ENCODE data around the gene GMDS.

GMDS gene

DNA sequence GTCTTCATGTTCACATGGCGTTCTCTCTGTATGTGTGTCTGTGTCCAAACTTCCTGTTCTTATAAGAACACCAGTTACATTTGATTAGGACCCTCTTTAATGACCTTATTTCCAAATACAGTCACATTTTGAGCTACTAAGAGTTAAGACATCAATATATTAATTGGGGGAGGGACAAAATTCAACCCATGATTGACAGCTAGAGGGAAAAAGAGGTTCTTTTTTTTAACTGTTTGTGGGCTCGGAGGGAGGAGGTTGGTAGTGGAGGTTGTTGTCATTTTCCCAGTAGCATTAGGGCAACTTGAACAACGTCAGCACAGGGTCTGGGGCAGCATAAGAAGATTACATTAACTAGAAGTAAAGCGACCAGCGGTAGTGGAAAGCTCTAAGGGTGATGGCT is 2.3 kb upstream of the GMDS start:
- Histone ChIP-seq H3K27ac (ENCODE audit: low read length, poor library complexity, severe bottlenecking) (no peak overlapping the region), H2AK5ac (ENCODE audit: low read length, severe bottlenecking) (peak overlapping the region; percentile 42), H2BK5ac (ENCODE audit: low read depth, low read length, poor library complexity, severe bottlenecking) (no peak overlapping the region), H2BK12ac (ENCODE audit: low read length in 2 of 2) (no peak overlapping the region), H2BK120ac (ENCODE audit: low read depth, low read length) (no peak overlapping the region), H2BK15ac (ENCODE audit: low read depth, poor library complexity, severe bottlenecking) (no peak overlapping the region), H3K79me1 (replicated peaks; ENCODE audit: low read length, poor library complexity, severe bottlenecking) (peaks cover 38% of the 10 kb centered on the region), H3K4me1 (ENCODE audit: control insufficient read depth, insufficient read depth, low read depth, low read length) (peaks cover 9% of the 10 kb centered on the region), H2AFZ (ENCODE audit: low read depth, low read length) (no peak overlapping the region), H3K4ac (ENCODE audit: low read depth in 1 of 2, low read length in 2 of 2) (no peak overlapping the region), H4K8ac (ENCODE audit: low read length) (no peak overlapping the region), H4K91ac (ENCODE audit: low read length) (no peak overlapping the region), H3K27me3 (ENCODE audit: control insufficient read depth in 1 of 2, insufficient read depth in 1 of 2, low read length in 2 of 2) (no peaks in the 10 kb centered on the region), H3K14ac (ENCODE audit: low read length in 2 of 2) (no peak overlapping the region), H3K4me3 (ENCODE audit: insufficient read depth in 1 of 2, low read depth in 1 of 2, low read length in 2 of 2) (no peak overlapping the region), H3K36me3 (ENCODE audit: control insufficient read depth in 1 of 2, insufficient read depth in 2 of 2, low read depth in 1 of 2, low read length in 2 of 2) (peaks cover 16 to 23% of the 10 kb centered on the region in 2 experiments), H3K4me2 (ENCODE audit: low read length, poor library complexity, severe bottlenecking) (no peak overlapping the region), H3K9me3 (ENCODE audit: control insufficient read depth, low read length) (no peaks in the 10 kb centered on the region), H3K18ac (ENCODE audit: low read depth in 1 of 2, low read length in 2 of 2) (no peak overlapping the region), H3K9ac (ENCODE audit: low read length) (no peak overlapping the region), H3K23ac (ENCODE audit: low read length in 2 of 2) (no peak overlapping the region)
- no peak for DNase-seq
- WGBS = 85% methylated on average over 5 of the region's 5 CpGs

- H3K4ac ChIP-seq (ENCODE audit: low read depth in 1 of 2, low read length in 2 of 2) = peak overlapping the region in 1 of 2 experiments; percentile 65
- peaks cover 14 to 23% of the 10 kb centered on the region in 2 experiments for H3K36me3 ChIP-seq (ENCODE audit: control insufficient read depth in 1 of 2, insufficient read depth in 2 of 2, low read depth in 1 of 2, low read length in 2 of 2)
- peaks cover 43% of the 10 kb centered on the region for H3K79me1 ChIP-seq (replicated peaks; ENCODE audit: low read length, poor library complexity, severe bottlenecking)
- H3K9ac ChIP-seq (ENCODE audit: low read length) = peak overlapping the region; percentile 97
- peak overlapping the region; percentile 46 to 84 for H3K18ac ChIP-seq (ENCODE audit: low read depth in 1 of 2, low read length in 2 of 2)
- H2BK5ac ChIP-seq (ENCODE audit: low read depth, low read length, poor library complexity, severe bottlenecking) = peak overlapping the region; percentile 69
- H3K27ac ChIP-seq (ENCODE audit: low read length, poor library complexity, severe bottlenecking) = peak overlapping the region; percentile 59
- H2AFZ ChIP-seq (ENCODE audit: low read depth, low read length) = peak overlapping the region; percentile 10
- no peak overlapping the region for H3K23ac ChIP-seq (ENCODE audit: low read length in 2 of 2)
- 23% methylated on average over 31 of the region's 31 CpGs for WGBS
- peak; percentile 43 for DNase-seq
- H3K9me3 ChIP-seq (ENCODE audit: control insufficient read depth, low read length) = no peaks in the 10 kb centered on the region
- peak overlapping the region; percentile 74 for H2AK5ac ChIP-seq (ENCODE audit: low read length, severe bottlenecking)
- H2BK12ac ChIP-seq (ENCODE audit: low read length in 2 of 2) = no peak overlapping the region
- H3K14ac ChIP-seq (ENCODE audit: low read length in 2 of 2) = no peak overlapping the region
- no peaks in the 10 kb centered on the region for H3K27me3 ChIP-seq (ENCODE audit: control insufficient read depth in 1 of 2, insufficient read depth in 1 of 2, low read length in 2 of 2)
- H4K91ac ChIP-seq (ENCODE audit: low read length) = no peak overlapping the region
- no peak overlapping the region for H2BK120ac ChIP-seq (ENCODE audit: low read depth, low read length)
- no peak overlapping the region for H2BK15ac ChIP-seq (ENCODE audit: low read depth, poor library complexity, severe bottlenecking)
- peak overlapping the region; percentile 95 to 100 for H3K4me3 ChIP-seq (ENCODE audit: insufficient read depth in 1 of 2, low read depth in 1 of 2, low read length in 2 of 2)
- peaks cover 9% of the 10 kb centered on the region for H3K4me1 ChIP-seq (ENCODE audit: control insufficient read depth, insufficient read depth, low read depth, low read length)
- H3K4me2 ChIP-seq (ENCODE audit: low read length, poor library complexity, severe bottlenecking) = peak overlapping the region; percentile 84
- peak overlapping the region; percentile 88 for H4K8ac ChIP-seq (ENCODE audit: low read length)
Measured at GRCh38 chr6:2245877-2246863, 765 bp upstream of the GMDS start.

DNA sequence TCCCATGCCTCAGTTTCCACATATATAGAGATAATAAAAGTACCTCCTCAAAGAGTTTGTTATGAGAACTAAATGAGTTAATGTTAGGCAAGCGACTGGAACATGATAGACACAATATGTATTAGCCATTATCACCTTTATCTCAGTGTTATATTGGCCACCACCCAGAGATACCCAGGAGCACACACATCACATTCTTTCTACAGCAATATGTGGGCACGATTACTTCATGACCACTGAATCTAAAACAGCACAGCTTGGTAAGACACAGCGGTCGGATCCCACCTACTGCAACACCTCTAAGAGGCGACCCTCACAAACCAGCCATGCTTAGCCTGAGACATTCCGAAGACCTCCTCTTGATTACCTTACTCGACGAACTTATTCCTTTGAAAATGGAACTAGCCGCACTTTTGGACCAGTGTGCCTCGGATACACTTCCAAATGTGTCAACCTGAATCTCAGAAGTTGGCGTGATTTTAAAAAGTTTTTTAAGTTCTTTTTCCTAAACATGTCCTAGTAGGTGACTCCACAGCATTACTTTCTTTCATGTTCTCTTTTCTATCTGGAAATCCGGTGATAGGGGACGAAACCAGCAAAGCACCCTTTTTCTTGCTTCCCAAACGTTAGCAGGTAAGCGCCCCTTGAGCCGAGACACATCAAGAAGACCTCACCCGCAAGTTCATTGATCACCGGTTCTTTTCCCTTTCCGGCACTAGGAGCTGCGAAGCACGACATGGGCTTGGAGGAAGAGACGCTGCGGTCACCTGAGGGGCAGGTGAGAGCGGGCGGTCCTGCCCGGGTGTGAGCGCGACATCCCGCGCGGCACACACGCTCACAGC is 923 bp downstream of the GMDS start:
- Histone ChIP-seq H3K36me3 (ENCODE audit: control insufficient read depth in 1 of 2, insufficient read depth in 2 of 2, low read depth in 1 of 2, low read length in 2 of 2) (peaks cover 6 to 10% of the 10 kb centered on the region in 2 experiments), H2BK120ac (ENCODE audit: low read depth, low read length) (no peak overlapping the region), H4K91ac (ENCODE audit: low read length) (no peak overlapping the region), H3K9me3 (ENCODE audit: control insufficient read depth, low read length) (no peaks in the 10 kb centered on the region), H4K8ac (ENCODE audit: low read length) (peak overlapping the region; percentile 92), H3K4ac (ENCODE audit: low read depth in 1 of 2, low read length in 2 of 2) (no peak overlapping the region), H3K14ac (ENCODE audit: low read length in 2 of 2) (peak overlapping the region in 1 of 2 experiments; percentile 94), H3K9ac (ENCODE audit: low read length) (peak overlapping the region; percentile 97), H3K27me3 (ENCODE audit: control insufficient read depth in 1 of 2, insufficient read depth in 1 of 2, low read length in 2 of 2) (no peaks in the 10 kb centered on the region), H2BK5ac (ENCODE audit: low read depth, low read length, poor library complexity, severe bottlenecking) (no peak overlapping the region), H2BK12ac (ENCODE audit: low read length in 2 of 2) (no peak overlapping the region), H3K79me1 (replicated peaks; ENCODE audit: low read length, poor library complexity, severe bottlenecking) (peaks cover 43% of the 10 kb centered on the region), H3K18ac (ENCODE audit: low read depth in 1 of 2, low read length in 2 of 2) (peak overlapping the region in 1 of 2 experiments; percentile 93), H2AK5ac (ENCODE audit: low read length, severe bottlenecking) (no peak overlapping the region), H3K4me1 (ENCODE audit: control insufficient read depth, insufficient read depth, low read depth, low read length) (peaks cover 8% of the 10 kb centered on the region), H3K4me3 (ENCODE audit: insufficient read depth in 1 of 2, low read depth in 1 of 2, low read length in 2 of 2) (peak overlapping the region; percentile 95 to 100), H3K4me2 (ENCODE audit: low read length, poor library complexity, severe bottlenecking) (peak overlapping the region; percentile 57), H2AFZ (ENCODE audit: low read depth, low read length) (peak overlapping the region; percentile 100), H3K23ac (ENCODE audit: low read length in 2 of 2) (no peak overlapping the region), H2BK15ac (ENCODE audit: low read depth, poor library complexity, severe bottlenecking) (no peak overlapping the region), H3K27ac (ENCODE audit: low read length, poor library complexity, severe bottlenecking) (no peak overlapping the region)
- 32% methylated on average over 31 of the region's 32 CpGs for WGBS
- no peak for DNase-seq

GRCh38 chr6:2242311-2242710 is 3.1 kb downstream of the GMDS start:
- Histone ChIP-seq H3K4ac (ENCODE audit: low read depth in 1 of 2, low read length in 2 of 2) (no peak overlapping the region), H3K4me1 (ENCODE audit: control insufficient read depth, insufficient read depth, low read depth, low read length) (peaks cover 8% of the 10 kb centered on the region), H2BK120ac (ENCODE audit: low read depth, low read length) (no peak overlapping the region), H2AK5ac (ENCODE audit: low read length, severe bottlenecking) (no peak overlapping the region), H2BK5ac (ENCODE audit: low read depth, low read length, poor library complexity, severe bottlenecking) (no peak overlapping the region), H3K4me2 (ENCODE audit: low read length, poor library complexity, severe bottlenecking) (no peak overlapping the region), H3K27ac (ENCODE audit: low read length, poor library complexity, severe bottlenecking) (no peak overlapping the region), H2BK15ac (ENCODE audit: low read depth, poor library complexity, severe bottlenecking) (no peak overlapping the region), H3K27me3 (ENCODE audit: control insufficient read depth in 1 of 2, insufficient read depth in 1 of 2, low read length in 2 of 2) (no peaks in the 10 kb centered on the region), H3K23ac (ENCODE audit: low read length in 2 of 2) (no peak overlapping the region), H3K14ac (ENCODE audit: low read length in 2 of 2) (no peak overlapping the region), H3K9ac (ENCODE audit: low read length) (no peak overlapping the region), H4K91ac (ENCODE audit: low read length) (no peak overlapping the region), H2AFZ (ENCODE audit: low read depth, low read length) (no peak overlapping the region), H3K18ac (ENCODE audit: low read depth in 1 of 2, low read length in 2 of 2) (no peak overlapping the region), H3K4me3 (ENCODE audit: insufficient read depth in 1 of 2, low read depth in 1 of 2, low read length in 2 of 2) (no peak overlapping the region), H4K8ac (ENCODE audit: low read length) (no peak overlapping the region), H3K9me3 (ENCODE audit: control insufficient read depth, low read length) (no peaks in the 10 kb centered on the region), H2BK12ac (ENCODE audit: low read length in 2 of 2) (no peak overlapping the region), H3K79me1 (replicated peaks; ENCODE audit: low read length, poor library complexity, severe bottlenecking) (peaks cover 33% of the 10 kb centered on the region), H3K36me3 (ENCODE audit: control insufficient read depth in 1 of 2, insufficient read depth in 2 of 2, low read depth in 1 of 2, low read length in 2 of 2) (no peaks in the 10 kb centered on the region)
- no peak for DNase-seq
- WGBS = 97% methylated on average over 4 of the region's 4 CpGs

All from mesenchymal stem cell (in vitro differentiated cells and primary cell).